Fibroblast of peridontal ligament (primary cell): Measurements from ENCODE around the gene BRD1.

ENCODE experiments used
- DNase-seq: peaks from one replicate; pipeline ENCODE4 v3.0.0-alpha.2; 2010; ENCODE audit errors: extremely low read depth

Gene BRD1

DNA sequence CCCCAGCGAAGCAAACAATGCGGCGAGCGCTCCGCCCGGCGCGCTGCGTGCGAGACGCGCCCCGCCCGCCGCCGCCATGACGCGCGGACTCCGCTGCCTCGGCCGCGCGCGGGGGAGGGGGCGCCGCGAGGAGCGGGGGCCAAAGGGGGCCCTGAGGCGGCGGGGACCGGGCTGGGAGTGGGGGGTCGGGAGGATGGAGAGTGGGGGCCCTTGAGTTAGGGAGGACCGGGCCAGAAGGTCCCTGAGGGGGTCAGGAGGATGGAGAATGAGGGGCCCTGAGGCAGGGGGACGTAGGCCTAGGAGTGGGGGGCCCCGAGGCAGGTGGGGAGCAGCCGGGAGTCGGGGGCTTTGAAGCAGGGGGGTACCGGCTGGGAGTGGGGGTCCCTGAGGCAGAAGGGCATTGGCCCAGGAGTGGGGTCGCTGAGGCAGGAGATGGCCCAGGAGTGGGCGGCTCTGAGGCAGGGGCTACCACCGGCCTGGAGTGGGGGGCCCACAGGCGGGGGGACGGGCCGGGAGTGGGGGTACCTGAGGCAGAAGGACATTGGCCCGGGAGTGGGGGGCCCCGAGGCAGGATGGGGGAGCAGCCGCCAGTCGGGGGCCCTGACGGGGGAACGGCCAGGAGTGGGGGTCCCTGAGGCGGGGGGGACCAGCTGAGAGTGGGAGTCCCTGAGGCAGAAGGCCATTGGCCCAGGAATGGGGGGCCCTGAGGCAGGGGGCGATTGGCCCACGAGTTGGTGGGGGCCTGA is at the start of gene BRD1:
Gene BRD1, minus strand, starts transcription at position 21 of the 746 bp plus-strand sequence. CDS start 3,556 bp downstream, outside the sequence.
- DNase-seq = peak; percentile 42

DNA sequence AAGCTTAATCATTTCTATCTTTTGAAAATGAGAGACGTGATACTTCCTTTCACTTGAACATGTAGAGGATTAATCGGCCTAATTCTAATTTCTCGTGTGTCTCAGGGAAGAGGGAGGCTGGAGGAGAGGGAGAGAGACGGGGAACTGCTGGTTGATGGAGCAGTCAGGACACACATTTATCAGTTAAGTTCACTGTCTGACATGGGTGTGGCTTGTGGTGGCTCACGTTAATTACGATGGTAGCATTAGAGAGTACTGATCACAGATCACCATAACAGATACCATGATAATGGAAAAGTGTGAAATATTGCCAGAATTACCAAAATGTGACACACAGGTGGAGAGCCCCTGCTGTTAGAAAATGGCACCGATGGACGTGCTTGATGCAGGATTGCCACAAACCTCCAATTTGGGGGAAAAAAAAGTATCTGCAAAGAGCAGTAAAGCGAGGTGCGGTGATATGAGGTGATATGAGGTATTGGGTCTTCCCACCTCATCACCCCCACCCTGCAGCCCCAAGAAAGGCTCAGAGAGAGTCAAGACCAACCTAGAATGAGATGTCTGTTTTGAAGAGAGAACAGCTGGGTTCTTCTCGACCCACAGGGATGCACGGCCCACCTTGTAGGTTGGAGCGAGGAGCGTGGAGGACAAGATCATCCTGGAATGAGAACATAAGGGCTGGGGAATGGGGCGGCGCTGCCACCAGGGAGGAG is 45.7 kb upstream of the BRD1 start:
- no peak for DNase-seq

DNA sequence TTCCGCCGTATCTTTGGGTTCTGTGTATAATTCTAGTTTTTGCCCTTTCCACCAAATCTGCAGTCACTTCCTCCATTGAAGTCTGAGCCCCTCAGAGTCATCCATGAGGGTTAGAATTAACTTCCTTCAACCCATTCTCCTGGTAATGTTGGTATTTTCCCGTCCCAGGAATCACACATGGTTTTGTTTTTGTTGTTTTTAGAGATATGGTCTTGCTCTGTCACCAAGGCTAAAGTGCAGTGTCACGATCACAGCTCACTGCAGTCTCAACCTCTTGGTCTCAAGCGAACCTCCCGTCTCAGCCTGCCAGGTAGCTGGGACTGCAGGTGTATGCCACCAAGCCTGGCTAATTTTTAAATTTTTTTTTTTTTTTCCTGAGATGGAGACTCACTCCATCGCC is 44.7 kb upstream of the BRD1 start:
- no peak for DNase-seq

DNA sequence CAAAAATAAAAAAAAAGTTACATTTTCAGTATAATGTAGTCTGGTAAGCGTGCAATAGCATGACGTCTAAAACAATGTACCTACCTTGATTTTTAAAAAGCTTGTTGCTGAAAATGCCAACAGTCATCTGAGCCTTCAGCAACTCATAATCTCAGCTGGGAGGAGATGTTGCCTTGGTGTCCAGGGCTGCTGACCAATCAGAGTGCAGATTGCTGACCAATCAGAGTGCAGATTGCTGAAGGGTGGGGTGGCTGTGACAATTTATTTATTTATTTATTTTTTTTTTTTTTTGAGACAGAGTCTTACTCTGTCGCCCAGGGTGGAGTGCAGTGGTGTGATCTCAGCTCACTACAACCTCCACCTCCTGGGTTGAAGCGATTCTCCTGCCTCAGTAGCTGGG is 43.8 kb upstream of the BRD1 start:
- no peak for DNase-seq

DNA sequence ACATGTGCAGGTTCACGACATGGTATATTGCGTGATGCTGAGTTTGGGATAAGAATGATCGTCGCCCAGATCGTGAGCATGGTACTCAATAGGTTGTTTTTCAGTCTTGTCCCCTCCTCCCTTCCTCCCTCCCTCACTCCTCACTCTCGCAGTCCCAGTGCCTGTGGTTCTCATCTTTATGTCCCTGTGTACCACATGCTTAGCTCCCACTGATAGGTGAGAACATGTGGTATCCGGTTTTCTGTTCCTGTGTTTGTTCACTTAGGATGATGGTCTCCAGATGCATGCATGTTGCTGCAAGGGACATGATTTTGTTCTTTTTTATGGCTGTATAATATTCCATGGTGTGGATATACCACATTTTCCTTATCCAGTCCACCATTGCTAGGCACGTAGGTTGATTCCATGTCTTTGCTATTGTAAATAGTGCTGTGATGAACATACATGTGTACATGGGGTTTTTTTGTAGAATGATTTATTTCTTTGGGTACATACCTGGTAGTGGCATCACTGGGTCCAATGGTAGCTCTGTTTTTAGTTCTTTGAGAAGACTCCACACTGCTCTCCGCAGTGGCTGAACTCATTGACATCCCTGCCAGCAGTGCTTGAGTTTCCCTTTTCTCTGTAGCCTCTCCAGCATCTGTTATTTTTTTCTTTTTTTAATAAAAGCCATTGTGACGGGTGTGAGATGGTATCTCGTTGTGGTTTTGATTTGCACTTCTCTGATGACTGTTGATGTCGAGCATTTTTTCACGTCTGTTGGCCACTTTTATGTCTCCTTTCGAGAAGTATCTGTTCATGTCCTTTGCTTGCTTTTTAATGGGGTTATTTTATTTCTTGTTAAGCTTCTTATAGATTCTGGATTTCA is 42.4 kb upstream of the BRD1 start:
- DNase-seq = no peak

DNA sequence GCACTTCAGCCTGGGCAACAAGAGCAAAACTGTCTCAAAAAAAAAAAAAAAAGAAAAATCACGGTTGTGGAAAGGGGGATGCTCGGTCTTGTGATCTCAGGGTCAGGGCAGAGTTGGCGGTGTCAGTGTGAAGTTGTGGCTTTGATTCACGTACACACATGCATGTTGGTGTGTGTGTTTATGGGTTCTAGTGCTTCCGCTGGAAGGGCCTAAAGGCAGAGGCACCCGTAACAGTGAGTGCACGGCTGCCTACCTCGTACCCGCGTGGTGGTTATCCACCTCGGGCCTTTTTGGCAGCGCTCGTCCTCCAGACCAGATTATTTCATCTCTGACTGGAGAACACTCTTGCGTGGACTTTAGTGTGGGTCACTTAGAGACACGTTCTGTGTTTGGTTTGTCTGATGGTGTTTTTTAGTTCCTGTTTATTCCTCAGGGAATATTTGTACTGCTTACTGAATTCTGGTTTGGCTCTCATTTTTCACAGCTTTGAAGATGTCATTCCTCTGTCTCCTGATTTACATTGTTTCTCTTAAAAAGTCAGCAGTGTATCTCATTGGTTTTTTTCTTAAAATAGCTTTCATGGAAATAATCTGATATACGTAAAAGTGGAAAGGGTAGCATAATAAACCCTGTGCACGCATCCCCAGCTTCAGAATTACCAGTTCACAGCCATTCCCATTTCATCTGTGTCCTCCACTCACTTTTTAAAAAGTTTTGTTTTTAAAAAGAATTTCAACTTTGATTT is 41.6 kb upstream of the BRD1 start:
- DNase-seq = no peak

DNA sequence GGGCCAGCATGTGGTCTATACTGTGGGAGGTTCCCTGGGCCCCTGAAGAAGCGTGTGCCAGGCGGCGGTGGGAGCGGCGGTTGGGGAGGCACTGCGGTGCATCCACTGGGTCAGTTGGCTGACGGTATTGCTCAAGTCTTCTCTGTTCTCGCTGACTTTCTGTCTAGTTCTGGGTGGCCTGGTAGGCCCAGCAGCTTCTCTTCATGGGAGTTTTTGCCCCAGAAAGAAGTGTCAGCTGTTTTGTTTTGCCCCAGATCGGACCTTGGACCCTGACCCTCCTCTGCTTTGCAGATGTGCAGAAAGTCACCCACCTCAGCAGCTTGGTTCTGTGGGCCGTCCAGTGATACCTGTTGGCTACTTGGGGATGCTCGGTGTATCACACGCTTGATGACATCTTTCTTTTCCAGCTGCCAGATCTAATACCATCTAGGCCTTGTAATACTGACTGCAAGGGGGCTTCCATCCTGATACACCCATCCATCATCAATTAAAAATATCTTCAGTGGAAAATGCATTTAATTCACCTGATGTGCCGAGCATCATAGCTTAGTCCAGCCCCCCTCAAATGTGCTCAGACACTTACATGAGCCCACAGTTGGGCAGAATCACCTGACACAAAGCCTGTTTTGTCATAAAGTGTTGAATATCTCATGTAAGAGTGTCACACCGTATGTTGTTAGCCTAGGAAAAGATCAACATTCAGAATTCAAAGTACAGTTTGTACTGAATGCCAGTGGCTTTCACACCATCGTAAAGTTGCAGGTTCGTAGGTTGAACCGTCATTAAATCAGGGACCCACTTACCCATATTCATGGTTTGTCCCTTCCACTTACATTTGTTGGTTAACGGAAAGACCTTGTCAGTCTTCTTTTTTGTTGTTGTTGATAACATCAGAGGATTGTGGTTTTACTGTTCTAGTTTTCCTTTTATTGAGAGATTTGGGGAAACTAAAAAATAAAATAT is 39.9 kb upstream of the BRD1 start:
- DNase-seq = no peak

DNA sequence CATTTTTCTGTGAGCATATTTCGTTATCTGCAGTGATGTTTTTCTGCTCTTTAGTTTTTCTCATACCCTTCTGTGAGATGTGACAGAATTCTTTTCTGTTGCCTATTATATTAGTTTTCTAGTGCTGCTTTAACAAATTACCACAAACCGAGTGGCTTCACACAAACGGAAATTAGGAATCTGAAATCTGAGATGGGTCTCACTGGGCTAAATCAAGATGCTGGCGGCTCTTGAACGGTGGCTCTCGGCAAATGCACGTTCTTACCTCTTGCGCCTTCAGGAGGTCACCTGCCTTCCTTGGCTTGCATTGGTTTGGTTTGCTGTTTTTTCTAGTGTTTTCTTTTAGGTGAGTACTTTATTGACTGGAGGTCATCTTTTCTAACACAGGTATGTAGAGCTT is 39.0 kb upstream of the BRD1 start:
- no peak for DNase-seq

DNA sequence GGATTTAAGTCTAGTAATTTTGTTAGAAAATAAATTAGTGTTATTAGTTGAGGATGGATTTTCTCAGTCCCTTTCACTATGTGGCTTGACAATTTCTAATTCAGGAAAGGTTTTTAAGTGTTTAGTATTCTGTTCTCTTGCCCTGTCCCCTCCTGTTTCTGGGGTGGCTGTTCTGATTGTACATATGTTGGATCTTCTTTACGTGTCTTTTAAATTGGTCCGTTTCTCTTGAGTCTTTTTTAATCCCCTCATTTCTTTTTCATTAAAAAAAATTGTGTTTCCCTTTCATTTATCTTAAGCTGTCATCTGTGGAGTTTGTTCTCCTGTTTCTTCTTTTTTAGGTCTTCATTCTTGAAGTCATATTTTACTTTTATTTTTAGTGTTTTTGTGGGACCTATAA is 38.5 kb upstream of the BRD1 start:
- DNase-seq = no peak

DNA sequence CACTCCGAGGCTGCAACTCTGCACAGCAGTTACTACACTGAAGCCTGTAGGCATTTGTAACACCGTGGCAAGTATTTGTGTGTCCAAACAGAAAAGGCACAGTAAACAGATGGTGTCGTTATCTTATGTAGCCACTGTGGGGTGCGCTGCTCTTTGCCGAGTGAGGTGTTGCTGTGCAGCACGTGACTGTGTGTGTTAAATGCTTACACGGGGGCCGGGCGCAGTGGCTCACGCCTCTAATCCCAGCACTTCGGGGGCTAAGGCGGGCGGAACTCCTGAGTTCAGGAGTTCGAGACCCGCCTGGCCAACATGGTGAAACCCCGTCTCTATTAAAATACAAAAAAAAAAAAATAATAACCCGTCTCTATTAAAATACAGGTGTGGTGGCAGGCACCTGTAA is 37.5 kb upstream of the BRD1 start:
- DNase-seq = no peak

DNA sequence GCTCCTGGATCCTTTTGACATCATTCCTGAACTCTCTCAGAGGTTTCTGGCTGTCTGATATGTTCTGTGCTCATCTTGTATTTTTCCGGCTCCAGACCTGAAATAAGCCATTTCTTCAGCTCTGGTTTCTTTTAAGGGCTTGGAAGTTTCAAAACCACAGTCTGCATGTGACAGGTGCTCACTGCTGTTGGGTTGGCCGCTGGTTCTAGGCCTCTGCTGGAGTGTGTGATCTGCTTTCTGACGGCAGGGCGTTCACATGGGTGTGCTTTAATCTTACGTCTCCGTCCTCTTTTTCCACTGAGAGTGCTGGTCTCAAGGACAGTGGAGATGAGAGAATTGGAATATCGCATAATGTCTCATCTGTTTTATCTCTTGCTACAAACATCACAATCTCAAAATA is 36.3 kb upstream of the BRD1 start:
- DNase-seq = no peak

DNA sequence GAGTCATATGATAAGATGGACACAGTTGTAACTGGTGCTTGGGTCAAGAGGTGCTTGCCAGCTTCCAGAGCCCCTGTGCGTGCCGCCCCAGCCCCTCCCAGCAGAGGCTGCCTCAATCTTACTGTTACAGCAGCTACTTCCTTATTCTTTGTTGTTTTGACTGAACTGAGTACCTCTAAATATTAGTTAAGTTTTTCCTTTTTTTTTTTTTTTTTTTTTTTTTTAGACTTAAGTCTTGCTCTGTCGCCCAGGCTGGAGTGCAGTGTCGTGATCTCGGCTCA is 34.8 kb upstream of the BRD1 start:
- no peak for DNase-seq

DNA sequence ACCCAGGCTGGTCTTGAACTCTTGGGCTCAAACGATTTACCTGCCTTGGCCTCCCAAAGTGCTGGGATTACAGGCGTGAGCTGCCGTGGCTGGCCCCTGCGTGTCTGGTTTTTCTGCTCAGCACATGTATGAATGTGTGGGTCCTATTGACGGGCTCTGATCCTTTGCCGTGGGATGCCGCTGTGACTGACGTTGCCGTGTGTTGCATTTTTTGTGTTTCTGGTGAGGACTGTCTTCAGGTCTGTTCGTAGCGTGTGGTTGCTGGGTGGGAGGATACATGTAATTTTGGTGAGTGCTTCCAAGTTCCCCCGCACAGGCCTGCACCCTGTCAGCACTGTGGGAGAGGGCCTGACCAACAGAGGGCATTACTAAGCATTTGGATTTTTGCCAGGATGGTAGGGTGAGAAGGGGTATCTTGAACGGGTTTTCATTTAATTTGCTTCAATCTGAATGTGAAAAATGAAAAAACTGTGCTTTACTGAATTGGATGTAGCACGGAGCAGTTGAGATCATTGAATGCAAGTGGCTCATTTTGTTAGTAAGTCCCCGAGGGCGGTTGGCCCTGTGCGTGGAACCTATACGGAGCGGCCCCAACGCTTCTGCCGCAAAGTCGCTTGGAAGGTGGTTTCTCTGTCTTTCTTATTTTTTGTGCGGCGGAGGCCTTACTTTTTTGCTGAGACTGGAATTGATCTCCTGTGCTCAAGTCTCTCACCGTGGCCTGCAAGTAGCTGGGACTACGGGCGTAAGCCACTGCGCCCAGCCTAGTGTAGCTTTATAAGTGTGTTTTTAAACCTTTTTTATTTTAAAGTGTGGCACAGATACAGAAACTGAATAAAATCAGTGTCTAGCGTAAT is 34.2 kb upstream of the BRD1 start:
- no peak for DNase-seq

DNA sequence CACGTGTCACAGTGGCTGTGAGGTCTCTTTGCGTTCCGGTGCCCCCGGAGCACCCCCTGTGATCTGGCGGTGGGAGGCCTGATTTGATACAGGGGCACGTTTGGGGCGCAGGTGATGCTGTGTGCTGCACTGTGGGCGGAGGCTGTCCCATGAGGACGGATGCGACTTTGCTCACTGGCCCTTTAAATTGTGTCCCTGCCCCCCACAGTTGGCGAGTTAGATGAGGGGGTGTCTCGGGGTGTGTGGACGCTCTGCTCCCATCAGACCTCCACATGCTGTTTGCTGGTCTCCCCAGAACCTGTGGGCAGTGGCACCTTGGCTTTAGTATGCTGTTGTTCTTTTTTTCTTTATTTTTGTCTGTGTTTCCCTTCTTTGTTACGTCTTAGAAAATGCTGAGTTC is 31.2 kb upstream of the BRD1 start:
- DNase-seq = no peak

DNA sequence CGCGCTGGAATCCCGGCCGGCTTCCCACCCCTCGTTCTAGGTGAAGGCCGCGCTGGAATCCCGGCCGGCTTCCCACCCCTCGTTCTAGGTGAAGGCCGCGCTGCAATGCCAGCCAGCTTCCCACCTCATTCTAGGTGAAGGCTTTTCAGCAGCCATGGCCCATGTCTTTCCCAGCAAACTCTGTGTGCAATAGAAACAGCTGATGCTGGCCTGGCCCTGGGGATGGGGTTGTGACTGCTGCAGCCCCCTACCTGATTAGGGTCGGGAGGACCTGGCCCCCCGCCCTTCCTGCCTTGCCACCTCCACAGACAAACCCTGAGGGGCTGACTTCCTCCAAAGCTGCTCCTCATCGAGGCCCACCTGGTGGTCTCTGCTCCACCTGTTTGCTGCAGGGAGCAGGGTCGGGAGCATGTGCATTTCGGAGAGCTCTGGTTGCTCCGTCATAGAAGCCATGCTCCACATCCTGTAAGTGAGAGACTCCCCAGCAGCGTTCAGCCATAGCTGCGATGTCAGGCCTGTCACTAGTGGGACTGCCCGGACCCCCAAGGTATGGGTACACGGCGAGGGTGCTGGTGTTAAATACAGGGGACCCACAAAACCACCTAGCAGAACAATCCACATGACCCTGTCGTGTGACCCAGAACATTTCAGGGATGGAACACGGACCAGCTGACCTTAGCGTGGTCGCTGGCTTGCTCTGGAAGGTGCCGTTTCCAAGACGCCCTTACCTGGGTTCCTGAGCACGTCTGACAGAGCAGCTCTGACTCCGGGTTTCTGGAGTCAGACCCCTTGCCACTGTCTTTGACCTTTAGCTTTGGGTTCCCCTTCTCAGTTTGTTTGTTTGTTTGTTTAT is 29.3 kb upstream of the BRD1 start:
- no peak for DNase-seq

DNA sequence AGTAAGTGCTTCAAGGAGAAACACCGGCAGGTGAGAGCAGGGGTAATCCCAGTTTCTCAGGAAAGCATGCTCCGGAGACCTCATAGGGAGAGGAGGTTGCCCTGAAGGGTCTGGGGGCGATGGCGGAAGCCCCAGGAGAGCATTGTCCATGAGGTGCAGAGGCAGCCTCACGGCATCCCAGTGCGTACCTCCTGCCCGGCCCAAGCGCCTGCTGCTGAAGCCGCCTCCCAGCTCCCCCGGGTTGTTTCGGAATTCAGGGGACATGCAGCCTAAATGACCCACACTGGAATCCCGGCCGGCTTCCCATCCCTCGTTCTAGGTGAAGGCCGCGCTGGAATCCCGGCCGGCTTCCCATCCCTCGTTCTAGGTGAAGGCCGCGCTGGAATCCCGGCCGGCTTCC is 28.7 kb upstream of the BRD1 start:
- no peak for DNase-seq

DNA sequence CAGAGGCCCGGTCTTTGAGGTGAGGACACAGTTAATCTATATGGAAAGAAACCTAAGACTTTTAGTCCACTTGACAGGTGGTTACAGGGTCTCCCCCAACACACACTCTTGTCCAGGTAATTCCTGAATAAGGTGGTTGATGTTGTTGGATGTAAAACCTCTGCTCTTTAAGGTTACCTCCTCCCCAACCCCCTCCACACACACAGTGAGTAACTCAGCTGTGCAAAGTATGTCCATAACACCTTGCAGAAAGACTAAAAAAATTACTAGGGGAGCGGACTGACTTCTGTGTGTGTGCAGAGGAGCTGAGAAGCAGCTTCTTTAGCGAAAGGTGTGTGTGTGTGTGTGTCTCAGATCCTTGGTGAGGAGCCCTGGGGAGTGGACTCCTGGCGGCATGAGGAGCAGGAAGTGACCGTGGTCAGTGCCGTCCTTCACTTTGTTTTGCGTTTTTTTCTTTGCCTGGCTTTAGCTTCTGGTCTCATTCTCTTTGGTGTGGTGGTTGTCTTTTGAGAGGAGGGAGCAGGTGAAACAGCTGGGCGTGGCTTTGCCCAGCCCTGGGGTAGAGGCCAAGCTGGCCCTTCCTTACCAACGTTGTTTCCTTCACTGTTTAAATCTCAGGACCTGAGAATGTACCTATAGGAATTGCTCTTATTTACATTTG is 27.7 kb upstream of the BRD1 start:
- DNase-seq = no peak
